DMS 273 treated with DMSO at 0.1 percent for 48 hours (cell line): ENCODE data around the gene GLB1L3.

Source experiments
- DNase-seq: peaks from one replicate; lab custom pipeline; 2025; lab: John Stamatoyannopoulos, UW

The GLB1L3 gene

DNA sequence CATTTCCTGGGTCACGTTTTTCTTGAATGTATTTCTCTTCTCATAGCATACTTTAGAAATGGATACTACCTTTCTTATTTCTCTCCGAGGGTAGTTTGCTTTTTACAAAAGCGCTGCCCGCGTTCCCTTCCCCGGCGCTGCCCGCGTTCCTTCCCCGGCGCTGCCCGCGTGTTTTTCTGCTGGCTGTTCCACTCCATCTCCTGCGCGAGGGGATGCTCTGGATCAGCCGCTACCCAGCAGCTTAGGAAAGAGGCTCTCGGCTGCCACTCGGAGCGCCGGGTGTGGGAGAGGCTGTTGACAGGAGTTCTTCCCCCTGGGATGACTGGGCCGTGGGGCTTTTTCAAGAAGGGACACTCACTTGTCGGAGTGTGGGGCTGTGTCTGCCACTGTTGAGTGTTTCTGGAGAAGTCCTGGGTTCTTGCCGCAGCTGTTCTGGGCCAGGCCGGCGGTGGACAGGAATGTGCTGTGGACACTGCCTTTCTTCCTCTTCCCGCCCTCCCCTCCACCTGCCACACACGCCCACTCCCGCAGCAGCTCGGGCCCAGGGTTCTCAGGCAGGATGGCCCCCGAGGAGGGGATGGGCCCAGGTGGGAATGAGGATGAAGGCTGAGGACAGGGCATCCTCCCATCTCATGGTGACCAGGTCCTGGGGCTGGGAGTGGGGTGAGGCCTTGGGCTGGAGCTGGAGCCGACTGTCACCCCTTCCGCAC is 86.2 kb downstream of the GLB1L3 start:
- no peak for DNase-seq

DNA sequence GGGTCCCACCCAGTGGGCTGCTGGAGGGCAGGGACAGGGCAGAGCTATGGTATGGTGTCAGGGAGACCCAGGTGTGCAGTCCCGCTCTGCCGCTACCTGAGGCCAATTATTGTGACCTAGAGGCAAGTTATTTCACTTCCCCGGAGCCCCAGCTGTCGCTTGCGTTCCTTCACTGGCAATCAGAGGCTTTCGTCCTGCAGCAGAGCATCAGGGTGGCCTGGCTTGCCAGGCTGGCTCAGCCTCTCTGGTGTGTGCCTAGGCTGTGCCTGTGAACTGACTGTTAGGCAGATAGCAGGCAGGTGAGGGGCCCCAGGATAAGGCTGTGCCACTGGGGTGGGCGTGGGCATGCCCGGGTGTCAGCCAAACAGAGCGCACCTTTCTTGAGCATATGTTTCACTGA is 87.0 kb downstream of the GLB1L3 start:
- DNase-seq = no peak

DNA sequence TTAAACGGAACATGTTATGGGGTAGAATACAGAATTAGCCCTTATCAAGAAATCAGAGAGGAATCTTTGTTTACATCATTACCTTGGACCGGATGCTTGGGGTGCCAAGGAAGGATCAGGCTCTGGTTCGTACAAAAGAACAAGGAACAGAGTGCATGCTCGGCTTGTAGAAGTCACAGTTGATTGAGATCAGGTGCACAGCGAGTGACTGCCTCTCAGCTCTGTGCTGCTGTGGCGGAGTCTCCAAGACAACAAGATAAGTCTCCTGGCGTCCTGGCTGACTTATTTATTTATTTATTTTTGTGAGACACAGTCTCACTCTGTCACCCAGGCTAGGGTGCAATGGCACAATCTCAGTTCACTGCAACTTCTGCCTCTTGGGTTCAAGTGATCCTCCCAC is 87.4 kb downstream of the GLB1L3 start:
- DNase-seq = no peak

DNA sequence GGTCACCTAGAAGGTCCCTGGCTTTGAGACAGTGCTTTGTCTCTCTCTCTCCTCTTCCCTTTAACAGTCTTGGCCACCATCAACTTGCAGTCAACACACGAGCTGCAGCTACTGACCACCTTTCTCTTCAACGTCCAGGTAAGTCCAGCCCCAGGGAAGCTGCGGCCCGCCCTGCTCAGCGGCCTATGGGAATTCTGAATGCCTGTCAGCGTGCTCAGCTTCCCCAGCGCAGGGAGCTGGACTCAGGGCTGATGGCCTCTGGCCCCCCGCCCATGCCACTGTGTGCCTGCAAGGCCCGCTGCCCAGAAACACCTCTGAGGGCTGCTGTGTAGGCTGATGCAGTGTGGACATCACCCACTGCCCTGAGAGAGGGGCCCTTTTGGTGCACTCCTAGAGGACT is 88.1 kb downstream of the GLB1L3 start:
- DNase-seq = no peak

DNA sequence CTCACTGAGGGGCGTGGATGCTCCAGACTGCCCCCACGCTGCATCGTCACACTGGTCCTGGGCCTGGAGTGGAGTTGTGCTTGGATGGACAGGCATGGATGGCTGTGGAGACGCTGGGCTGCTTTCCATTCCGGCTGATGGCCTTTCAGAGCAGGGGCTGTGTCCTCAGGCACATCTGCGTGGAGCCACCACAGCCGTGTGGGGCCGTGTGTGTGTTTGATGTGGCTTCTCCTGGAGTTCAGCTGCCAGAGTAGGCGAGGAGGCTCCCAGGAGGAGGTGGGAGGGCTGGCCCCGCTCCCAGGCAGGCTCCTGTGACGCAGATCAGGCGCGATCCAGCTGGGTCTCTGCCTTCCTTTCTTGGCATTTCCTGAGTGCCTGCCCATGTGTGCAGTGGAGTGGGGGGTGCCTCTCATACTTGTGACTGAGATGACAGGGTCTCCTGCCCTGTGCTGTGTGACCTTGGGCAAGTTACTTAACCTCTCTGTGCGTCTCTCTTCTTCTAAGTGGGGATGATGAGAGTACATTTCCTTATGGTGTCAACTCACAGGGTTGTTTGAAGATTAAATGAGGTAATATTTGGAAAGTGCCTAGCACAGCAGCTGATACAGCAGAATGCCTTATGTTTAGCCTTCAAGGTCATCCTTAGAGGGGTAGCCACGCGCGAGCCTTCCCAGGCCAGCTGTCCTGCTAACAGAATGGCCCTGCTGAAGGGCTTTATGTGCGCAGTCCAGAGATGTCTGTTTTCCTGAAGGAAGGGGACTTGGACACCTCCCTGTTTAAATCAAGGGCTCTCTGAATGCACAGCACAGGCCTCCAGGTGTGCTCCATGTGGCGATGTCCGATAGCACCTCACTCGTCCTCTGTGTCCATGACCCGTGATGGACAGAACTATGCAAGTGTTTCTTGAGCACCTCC is 89.1 kb downstream of the GLB1L3 start:
- DNase-seq = no peak

DNA sequence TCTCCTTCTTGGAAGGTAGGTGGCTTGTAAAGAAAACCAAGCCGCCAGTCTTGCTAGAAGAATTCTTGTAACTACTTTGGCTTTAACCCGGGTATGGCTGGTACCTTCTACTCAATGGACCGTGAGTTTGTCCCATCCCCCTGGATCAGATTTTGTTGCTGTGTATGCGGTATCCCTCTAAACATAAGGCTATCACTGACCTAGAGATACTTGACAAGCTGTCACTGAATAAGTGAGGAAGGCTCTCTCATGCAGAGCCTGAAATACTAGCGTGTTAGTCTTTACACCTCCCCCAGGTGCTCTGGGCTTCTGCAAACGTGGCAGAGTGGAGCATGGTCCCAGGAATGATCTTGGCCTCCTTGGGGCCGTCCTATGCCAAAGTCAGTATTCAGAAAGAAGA is 90.1 kb downstream of the GLB1L3 start:
- DNase-seq = no peak

DNA sequence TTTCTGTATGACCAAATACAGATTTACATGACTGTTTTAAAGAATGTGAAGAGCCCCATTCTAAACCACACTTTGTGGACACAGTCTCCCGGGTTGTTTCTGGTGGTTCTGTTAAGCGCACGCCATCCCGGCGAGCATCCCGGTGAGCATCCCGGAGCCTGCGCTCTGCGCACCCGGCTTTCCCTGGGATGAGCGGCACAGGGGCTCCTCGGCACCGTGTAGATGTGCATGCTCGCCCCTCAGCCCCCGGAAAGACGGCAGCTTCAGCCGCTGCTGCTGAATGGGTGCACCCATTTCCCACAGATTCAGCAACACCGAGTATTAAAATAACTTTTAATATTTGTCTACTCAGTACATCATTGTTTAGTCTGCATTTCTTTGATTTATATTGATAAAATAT is 91.6 kb downstream of the GLB1L3 start:
- DNase-seq = no peak
